ENCODE data around the gene NOTCH3. TPM values are rescaled to one million over a fixed set of nuclear protein-coding genes. Genes with fewer than 3 reads are reported as not detected.

NOTCH3 gene
- total RNA-seq, 2 donors from 2014 or later: 4.4 to 10.5 TPM

DNA sequence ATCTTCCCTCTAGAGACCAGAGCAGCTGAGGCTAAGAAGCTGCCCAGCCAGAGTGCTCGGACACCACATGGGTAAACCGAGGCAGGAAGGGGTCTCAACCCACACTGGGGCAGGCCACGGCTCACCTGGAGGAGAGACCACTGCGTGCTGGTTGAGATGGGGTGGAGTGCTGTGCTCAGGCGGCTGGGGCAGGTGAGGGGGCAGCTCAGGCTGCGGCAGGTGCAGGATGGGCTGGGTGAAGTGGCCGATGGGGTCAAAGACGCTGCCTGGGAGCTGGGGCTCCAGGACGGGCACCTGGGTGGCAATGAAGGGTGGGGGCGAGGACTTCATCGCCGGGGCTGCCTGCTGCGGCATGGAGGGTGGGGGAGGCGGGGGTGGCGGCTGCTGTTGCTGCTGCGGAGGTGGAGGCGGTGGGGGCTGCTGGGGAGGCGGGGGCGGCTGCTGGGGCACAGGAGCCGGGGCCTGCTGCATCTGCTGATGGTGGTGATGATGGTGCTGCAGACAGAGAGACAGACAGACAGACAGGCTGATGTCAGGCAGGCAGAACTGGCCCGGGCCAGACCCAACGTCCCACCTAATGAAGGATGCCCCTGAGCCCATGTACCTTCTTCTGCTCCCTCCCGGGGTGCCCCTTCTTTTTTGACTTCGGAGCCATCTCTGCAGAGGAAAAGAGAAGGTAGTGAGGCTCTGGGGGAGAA is 43.5 kb upstream of the NOTCH3 start:
- no peak for DNase-seq
- intact Hi-C loops (cut with DNase I): no loop called here
- TF ChIP-seq CTCF (IDR thresholded peaks at IDR 0.05): no peak
- Histone ChIP-seq H3K4me3 (no peak overlapping the region), H3K27me3 (no peaks in the 10 kb centered on the region), H3K9me3 (no peaks in the 10 kb centered on the region), H3K4me1 (peaks cover 14% of the 10 kb centered on the region), H3K9ac (ENCODE audit: low read depth in 2 of 2, low read length in 2 of 2) (no peak overlapping the region), H3K27ac (no peak overlapping the region), H3K36me3 (peaks cover 28% of the 10 kb centered on the region)

DNA sequence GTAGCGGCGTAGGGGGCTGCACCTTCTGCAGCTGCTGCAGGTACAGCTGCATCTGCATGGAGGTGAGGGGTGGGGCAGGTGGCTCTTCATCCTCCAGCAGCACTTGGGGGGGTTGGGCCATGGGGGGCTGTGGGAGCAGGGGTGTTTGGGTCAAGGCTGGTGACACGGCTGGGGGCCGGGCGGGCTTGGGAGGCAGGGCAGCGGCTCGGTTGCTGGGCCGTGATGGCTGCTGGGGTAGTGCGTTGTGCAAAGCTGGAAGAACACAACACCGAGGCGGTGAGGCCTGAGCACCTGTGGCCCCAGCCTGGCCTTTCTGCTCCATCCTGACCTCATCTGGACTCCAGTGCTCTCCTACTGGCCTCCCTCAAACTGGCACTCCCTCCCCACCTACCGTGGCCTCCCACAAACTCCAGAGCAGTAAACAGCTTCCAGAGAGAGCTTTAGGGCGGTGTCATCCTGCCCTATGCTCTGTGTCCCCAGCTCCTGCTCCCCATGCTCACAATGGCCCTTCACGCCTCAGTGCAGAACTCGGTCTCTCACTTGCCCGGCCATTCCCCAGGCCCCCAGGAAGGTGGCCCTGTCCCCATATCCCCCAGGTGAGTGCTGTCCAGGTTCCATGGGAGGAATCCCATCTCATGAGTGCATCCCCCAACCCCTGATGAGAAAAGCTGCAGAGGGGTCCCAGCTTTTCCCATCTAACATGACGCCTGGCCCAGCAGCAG is 42.6 kb upstream of the NOTCH3 start:
- TF ChIP-seq CTCF (IDR thresholded peaks at IDR 0.05): no peak
- H3K4me1 ChIP-seq: peaks cover 11% of the 10 kb centered on the region
- intact Hi-C loops (cut with DNase I): no loop called here
- peaks cover 36% of the 10 kb centered on the region for H3K36me3 ChIP-seq
- no peak overlapping the region for H3K9ac ChIP-seq (ENCODE audit: low read depth in 2 of 2, low read length in 2 of 2)
- H3K27ac ChIP-seq: no peak overlapping the region
- H3K9me3 ChIP-seq: no peaks in the 10 kb centered on the region
- no peak for DNase-seq
- H3K4me3 ChIP-seq: no peak overlapping the region
- no peaks in the 10 kb centered on the region for H3K27me3 ChIP-seq

- intact Hi-C loops (cut with DNase I): no loop called here
- Histone ChIP-seq H3K9me3 (no peaks in the 10 kb centered on the region), H3K36me3 (peaks cover 38% of the 10 kb centered on the region), H3K27me3 (no peaks in the 10 kb centered on the region), H3K4me3 (no peak overlapping the region), H3K4me1 (no peaks in the 10 kb centered on the region), H3K27ac (no peak overlapping the region), H3K9ac (ENCODE audit: low read depth in 2 of 2, low read length in 2 of 2) (no peak overlapping the region)
- no peak for TF ChIP-seq CTCF (IDR thresholded peaks at IDR 0.05)
- no peak for DNase-seq
These were observed 40.6 kb upstream of the NOTCH3 start for GRCh38 chr19:15241259-15241910.

DNA sequence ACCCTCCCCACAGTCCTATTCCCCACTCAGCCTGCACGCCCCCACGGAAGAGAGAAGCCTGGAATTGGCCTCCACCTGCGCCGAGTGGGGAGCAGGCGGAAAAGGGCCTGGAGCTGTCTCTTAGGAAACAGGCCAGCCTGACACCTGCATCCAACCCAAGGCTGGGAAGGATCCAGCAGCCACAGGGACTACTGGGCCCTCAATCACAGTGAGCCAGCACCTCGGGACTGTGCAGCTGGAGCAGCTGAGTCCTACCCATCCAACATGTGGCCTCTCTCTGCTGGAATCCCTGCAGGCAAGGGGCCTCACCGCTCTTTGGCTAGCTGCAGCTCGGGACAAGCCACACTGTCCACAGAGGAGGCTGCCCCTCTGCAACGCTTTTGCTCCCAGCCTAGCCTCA is 39.7 kb upstream of the NOTCH3 start:
- Histone ChIP-seq H3K4me3 (no peak overlapping the region), H3K27ac (no peak overlapping the region), H3K9me3 (no peaks in the 10 kb centered on the region), H3K9ac (ENCODE audit: low read depth in 2 of 2, low read length in 2 of 2) (no peak overlapping the region), H3K27me3 (no peaks in the 10 kb centered on the region), H3K4me1 (no peaks in the 10 kb centered on the region), H3K36me3 (peaks cover 32% of the 10 kb centered on the region)
- intact Hi-C loops (cut with DNase I): no loop called here
- no peak for TF ChIP-seq CTCF (IDR thresholded peaks at IDR 0.05)
- DNase-seq: no peak

- Histone ChIP-seq H3K27me3 (no peaks in the 10 kb centered on the region), H3K4me3 (no peak overlapping the region), H3K9me3 (no peaks in the 10 kb centered on the region), H3K36me3 (peaks cover 28% of the 10 kb centered on the region), H3K4me1 (no peaks in the 10 kb centered on the region), H3K27ac (no peak overlapping the region), H3K9ac (ENCODE audit: low read depth in 2 of 2, low read length in 2 of 2) (no peak overlapping the region)
- no peak for DNase-seq
- intact Hi-C loops (cut with DNase I): no loop called here
- no peak for TF ChIP-seq CTCF (IDR thresholded peaks at IDR 0.05)
These were observed 38.6 kb upstream of the NOTCH3 start for GRCh38 chr19:15239337-15239949.

All from colonic mucosa (tissue), 4 donors.